G401.6 (cell line): Measurements from ENCODE around the gene DCAF8.

Experiments used
- FAIRE-seq: peaks from 2 replicates; lab custom pipeline; 2012; peaks lifted over from hg19 to GRCh38; lab: Jason Lieb, UNC

The DCAF8 gene

GRCh38 chr1:160204526-160205241, 57.7 kb downstream of the DCAF8 start:
- FAIRE-seq = no peak

DNA sequence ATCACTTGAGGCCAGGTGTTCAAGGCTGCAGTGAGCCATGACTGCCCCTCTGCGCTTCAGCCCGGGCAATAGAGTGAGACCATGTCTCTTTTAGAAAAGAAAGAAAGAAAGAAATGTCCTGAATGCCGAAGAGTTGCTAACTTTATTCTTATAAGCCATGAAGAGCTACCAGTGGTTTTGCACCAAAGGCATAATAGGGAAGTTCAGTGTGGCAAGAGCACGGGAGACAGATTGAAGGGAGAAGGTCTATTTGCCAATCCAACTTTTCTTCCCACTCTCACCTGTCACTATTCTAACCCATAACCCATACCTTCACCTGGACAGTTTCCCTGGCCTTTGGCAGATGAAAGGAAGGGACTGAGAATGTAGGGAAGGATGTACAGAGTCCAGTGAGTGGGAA, 61.6 kb downstream of the DCAF8 start:
- no peak for FAIRE-seq

DNA sequence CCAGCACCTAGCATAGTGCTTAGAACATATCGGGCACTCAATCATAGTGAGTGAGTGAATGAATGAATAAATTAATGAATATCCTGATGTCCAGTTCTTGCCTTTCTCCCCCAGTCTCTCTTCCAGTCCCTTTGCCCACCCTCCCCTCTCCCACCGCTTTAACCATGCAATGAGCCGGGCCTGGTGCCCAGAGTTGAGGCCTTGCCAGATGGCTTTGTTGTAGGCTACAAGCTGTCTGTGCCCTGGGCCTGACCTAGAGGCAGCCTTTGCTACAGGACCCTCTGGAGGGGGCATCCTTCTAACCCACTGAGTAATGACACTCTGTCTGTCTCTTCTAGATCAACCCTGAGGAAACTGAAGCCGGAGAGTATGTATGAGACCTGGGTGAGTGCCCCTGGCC, 65.1 kb downstream of the DCAF8 start:
- no peak for FAIRE-seq

GRCh38 chr1:160196143-160196542, 66.2 kb downstream of the DCAF8 start:
- FAIRE-seq = no peak

DNA sequence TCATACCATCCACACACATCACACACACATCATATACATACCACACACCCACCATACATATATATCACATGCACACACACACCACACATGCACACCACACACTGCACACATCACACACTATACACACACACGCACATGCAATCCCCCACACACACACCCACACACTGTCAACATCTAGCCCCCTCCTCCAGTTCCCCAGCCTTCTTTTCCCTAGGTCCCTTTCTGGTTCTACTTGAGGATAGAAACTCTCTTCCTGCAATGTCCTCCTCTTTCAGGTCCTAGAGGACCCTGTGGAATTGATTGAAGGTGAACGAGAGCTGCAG, 67.7 kb downstream of the DCAF8 start:
- no peak for FAIRE-seq

GRCh38 chr1:160193832-160194736, 68.3 kb downstream of the DCAF8 start:
- no peak for FAIRE-seq

- FAIRE-seq = no peak
Measured at GRCh38 chr1:160193091-160193819, 69.1 kb downstream of the DCAF8 start.

DNA sequence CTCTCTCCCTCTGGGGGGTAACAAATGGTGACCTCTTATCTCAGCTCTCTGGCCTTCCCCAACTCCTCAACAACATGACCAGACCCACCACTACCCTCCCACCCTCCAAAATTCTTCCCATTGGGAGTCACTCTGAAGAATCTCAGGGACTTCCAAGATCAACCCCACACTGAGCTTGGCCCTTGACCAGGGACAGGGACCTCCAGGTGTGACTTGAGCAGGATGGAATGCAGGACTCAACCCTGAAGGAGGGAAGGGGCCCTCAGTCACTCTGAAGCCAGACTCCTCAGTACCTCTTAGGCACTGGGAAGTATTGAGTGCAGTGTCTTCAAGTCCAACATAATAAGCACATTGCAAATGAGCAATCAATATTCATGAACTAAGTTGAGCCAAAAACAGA, 70.1 kb downstream of the DCAF8 start:
- FAIRE-seq = no peak

DNA sequence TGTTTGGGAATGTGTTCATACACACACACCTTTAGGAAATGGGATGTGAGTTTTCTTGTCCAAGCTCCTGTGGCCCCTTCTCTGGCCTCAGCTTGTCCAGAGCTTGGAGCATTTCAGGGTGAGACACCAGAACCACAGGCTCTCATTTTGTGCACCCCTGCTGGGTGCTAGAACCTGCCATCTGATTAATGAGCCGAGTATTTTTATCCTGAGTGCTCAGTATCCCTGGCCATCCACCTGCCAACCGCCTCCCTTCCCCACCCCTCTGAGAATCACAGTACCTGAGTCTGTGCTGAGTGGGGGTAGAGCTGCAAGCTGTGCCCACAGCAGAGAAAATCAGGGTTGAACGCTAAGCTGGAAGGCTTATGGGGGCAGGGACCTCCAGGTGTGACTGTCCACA, 70.6 kb downstream of the DCAF8 start:
- no peak for FAIRE-seq

- FAIRE-seq = no peak
Measured at GRCh38 chr1:160189649-160190625, 72.4 kb downstream of the DCAF8 start, which contains the start of gene CASQ1. TSS of gene CASQ1 (plus strand) at chr1:160190575. CDS start at chr1:160190752, 177 bp downstream.

DNA sequence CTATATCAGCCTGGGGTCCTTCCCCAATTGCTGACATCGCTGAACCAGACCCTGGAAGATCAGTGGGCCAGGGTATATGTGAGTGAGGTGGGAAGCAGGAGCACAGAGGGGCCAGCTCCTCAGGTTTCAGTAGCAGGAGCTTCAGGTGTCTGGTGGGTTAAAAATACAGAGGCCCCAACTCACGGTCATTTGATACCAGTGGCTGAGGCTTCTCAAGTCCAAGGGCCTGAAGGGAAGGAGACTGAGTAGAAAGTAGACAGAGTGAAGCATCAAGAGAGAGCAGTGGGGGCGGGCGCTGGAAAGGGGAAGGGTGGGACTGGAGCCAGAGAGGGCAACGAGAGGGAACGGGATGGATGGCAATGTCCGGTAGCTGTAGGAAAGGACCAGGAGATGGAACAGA, 74.0 kb downstream of the DCAF8 start:
- no peak for FAIRE-seq

- no peak for FAIRE-seq
Measured at GRCh38 chr1:160187407-160187806, 74.9 kb downstream of the DCAF8 start.

GRCh38 chr1:160186729-160187128, 75.6 kb downstream of the DCAF8 start:
- no peak for FAIRE-seq

- FAIRE-seq = no peak
Measured at GRCh38 chr1:160186246-160186645, 76.1 kb downstream of the DCAF8 start.

- FAIRE-seq = no peak
Measured at GRCh38 chr1:160179336-160179735, 83.0 kb downstream of the DCAF8 start.

GRCh38 chr1:160178731-160179130, 83.6 kb downstream of the DCAF8 start:
- FAIRE-seq = no peak

DNA sequence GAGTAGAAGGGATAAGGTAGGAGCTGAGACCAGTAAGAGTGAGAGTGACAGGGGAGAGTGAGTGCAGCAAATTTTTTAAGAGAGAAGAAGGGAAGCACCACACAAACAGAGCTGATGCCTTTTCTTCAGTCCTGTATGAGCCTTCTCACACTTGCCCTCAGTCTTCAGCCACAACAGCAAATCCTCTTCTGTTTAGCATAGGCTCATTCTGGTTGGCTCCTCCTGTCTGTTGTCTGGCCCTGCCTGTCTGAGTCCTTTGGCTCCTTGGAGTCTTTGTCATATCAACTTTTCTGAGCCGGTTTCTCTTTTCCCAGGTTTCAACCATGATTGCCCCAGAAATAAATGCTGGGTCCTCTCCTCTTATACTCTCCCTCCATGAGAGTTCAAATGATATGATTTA, 84.7 kb downstream of the DCAF8 start:
- FAIRE-seq = no peak

- no peak for FAIRE-seq
Measured at GRCh38 chr1:160177231-160177630, 85.1 kb downstream of the DCAF8 start.

DNA sequence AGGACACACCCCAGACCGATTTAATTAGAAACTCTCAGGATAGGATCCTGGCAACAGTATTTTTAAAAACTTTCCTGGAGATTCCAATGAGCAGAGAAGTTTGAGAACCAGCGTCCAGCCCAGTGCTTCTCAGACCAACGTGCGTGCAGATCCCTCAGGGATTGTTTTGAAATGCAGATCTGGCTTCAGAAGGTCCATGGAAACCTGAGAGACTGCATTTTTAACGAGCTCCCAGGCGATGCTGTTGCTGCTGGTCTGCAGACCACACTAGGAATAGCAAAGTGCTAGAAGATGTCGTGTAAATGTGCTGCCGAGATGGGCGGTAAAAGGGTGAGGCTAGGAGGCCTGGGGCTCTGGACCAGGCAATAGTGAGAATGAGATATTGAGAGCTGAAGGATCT, 90.4 kb downstream of the DCAF8 start:
- no peak for FAIRE-seq

DNA sequence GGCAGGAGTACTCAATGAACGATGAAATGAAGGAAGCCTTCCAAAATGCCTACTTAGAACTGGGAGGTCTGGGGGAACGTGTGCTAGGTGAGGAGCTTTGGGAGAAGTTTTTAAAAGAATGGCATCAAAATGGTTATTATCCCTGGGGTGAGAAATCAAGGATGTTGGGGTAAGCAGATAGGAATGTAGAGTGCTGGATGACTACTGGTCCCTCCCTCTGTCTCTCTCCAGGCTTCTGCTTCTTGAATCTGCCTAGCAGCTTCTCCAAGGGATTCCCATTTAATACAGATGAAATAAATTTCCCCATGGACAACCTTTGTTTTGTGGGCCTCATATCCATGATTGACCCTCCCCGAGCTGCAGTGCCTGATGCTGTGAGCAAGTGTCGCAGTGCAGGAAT, 91.0 kb downstream of the DCAF8 start:
- FAIRE-seq = no peak

GRCh38 chr1:160169553-160170399, 92.6 kb downstream of the DCAF8 start:
- FAIRE-seq = no peak
